Heart left ventricle (tissue), 16 donors: ENCODE results near the gene SLC23A3. TPM values are rescaled to one million over a fixed set of nuclear protein-coding genes. Genes with fewer than 3 reads are reported as not detected.

ENCODE experiments used
- ATAC-seq, 4 donors: fragments of 200-7000 bp; cut with Tn5 transposase; one replicate each; pipeline ENCODE4 v1.9.1; 2020 to 2022; ENCODE audit warnings: moderate library complexity in 4 of 4, mild to moderate bottlenecking in 3 of 4, moderate number of reproducible peaks in 1 of 4
- DNase-seq, 5 donors: peaks; one replicate each; pipeline ENCODE4 v3.0.0-alpha.2; 2020
- H3K27ac ChIP-seq, 12 donors: fragments of 200-600 bp; sonication (generic) in 4 of 12; one replicate each; pipeline versions ENCODE4 v1.5.0 to v1.8.0; 2016 to 2022; ENCODE audit warnings: mild to moderate bottlenecking in 2 of 12
- H3K27me3 ChIP-seq, 9 donors: fragments of 200-600 bp; sonication (generic) in 2 of 9; one replicate each; pipeline versions ENCODE4 v1.5.1 to v1.8.0; 2016 to 2022; ENCODE audit warnings: mild to moderate bottlenecking in 3 of 9
- H3K36me3 ChIP-seq, 9 donors: fragments of 200-600 bp; sonication (generic) in 2 of 9; one replicate each; pipeline versions ENCODE4 v1.5.0 to v1.8.0; 2018 to 2022; ENCODE audit warnings: mild to moderate bottlenecking in 2 of 9
- H3K4me1 ChIP-seq, 12 donors: fragments of 200-600 bp; sonication (generic) in 4 of 12; one replicate each; pipeline versions ENCODE4 v1.5.0 to v1.8.0; 2016 to 2022; ENCODE audit warnings: mild to moderate bottlenecking in 3 of 12
- H3K4me3 ChIP-seq, 12 donors: fragments of 200-600 bp; sonication (generic) in 4 of 12; one replicate each; pipeline versions ENCODE4 v1.5.0 to v1.8.0; 2017 to 2022; ENCODE audit warnings: mild to moderate bottlenecking in 9 of 12, moderate library complexity in 4 of 12
- H3K9me3 ChIP-seq, 12 donors: fragments of 200-600 bp; sonication (generic) in 4 of 12; one replicate each; pipeline versions ENCODE4 v1.5.0 to v1.8.0; 2016 to 2022; ENCODE audit warnings: mild to moderate bottlenecking in 1 of 12
- CTCF ChIP-seq, 12 donors: fragments of 200-600 bp; sonication (generic) in 4 of 12; IDR thresholded peaks; one replicate each; pipeline versions ENCODE4 v1.5.0 to v1.8.0; 2018 to 2022; ENCODE audit warnings: antibody characterized with exemption in 12 of 12, mild to moderate bottlenecking in 5 of 12
- POLR2A ChIP-seq, 2 donors: fragments of 450-650 bp; IDR thresholded peaks; one replicate each; pipeline ENCODE4 v1.6.1; 2017; ENCODE audit warnings: antibody characterized with exemption in 2 of 2, mild to moderate bottlenecking in 2 of 2, moderate library complexity in 2 of 2
- WGBS, 4 donors: extraction: QIAGEN DNeasy Blood & Tissue Kit in 2 of 4; methylation state at CpG; one replicate each; pipeline versions ENCODE4 v1.1.5 to v1.1.7; 2013 to 2018; 5-methylcytosine and 5-hydroxymethylcytosine counted together
- intact Hi-C, 10 donors: fragments of 100-400 bp; cut with DNase I; formaldehyde crosslinking; loops; one replicate each; pipeline versions ENCODE4 v1.11.1 to v1.14.2; 2022
- polyA plus RNA-seq, 2 donors: library from polyadenylated mRNA; stranded (reverse); fragments of 200-250 nt; gene quantifications; one replicate each; pipeline ENCODE4 v1.2.3, GENCODE V29; 2013
- total RNA-seq, 9 donors: library from RNA; depleted of rRNA in 2 of 9; stranded (reverse); fragments of >200 nt in 2 of 9; fragmentation: NEBNext Ultra II Directional in 3 of 9; extraction: Animal tissue kit (Norgen Biotek cat#: 25700) in 3 of 9; gene quantifications; one replicate each; pipeline versions ENCODE4 v1.1.0 to v1.2.4, GENCODE V29; 2016 to 2023
- donor health status: ischemic (EF 13 %, LVEDD 7.1; RV severe dilation, severe dysfunction).
- donor health status: healthy with polysubstance abuse.
- donor health status: DM: no; HTN: yes; CAD: no.
- donor health status: DM: no; HTN: no; CAD: no.
- donor health status: ischemic (EF 25% LVEDD 6.9; RV normal size, moderate dysfunction).
- donor health status: ischemic (EF 25% LVEDD 5.7; RV mildly dilated, moderate dysfunction).
- donor health status: healthy.
- donor health status: DM: yes; HTN: yes; CAD: no.
- donor health status: ischemic (EF 35%, LVEDD 5.7; RV mildly dilated, moderate dysfunction).
- donor health status: nonischemic (EF 11% LVEDD 7.7; RV severe dilation, severe dysfunction).
- donor health status: DM: yes; HTN: yes; CAD: no.
- donor health status: PGD.
- donor health status: ischemic (EF 29% LVEDD 5.4; RV normal size, mild dysfunction).
- donor health status: nonischemic (EF 23%, LVEDD 6.1; RV moderate dilation, normal function).

SLC23A3 gene
- total and polyA plus RNA-seq, 11 donors = 0.12 to 0.92 (median 0.44) TPM; not detected in 1

DNA sequence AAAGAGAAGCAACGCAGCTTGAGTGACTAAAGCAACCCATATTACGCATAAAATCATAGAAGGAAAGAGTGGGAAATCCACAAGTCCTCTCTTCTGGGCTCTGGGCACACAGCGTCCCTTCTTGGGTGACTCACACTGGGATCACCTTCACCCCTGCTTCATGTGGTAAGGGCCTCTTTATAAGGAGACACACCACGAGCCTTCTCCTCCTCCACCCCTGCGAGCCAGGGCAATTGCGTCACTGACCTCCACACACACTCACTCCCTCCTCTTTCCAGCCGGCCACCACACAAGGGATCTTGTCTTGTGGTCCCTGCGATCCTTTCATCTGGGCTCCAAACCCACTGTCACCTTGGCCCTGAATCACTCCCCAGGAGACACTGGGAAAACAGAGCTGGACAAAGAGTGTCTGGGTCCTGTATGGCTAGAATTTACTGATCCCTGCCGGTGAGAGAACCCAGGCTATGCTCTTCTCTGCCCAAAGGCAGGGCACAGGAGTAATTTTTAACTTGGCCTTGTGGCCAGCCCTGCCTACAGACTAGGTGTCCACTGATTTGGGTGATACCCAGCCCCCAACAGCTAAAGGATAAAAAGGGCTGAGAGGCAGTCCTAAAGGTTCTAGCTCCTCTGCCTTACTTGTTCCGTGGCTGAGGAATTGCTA, 44.5 kb downstream of the SLC23A3 start:
- ATAC-seq = peak in 3 of 4 donors; percentile 55 to 79 (median 58)
- intact Hi-C loops = loop anchor here in 1 of 10 donors (10.0 kb wide), 1 partner anchor 251 kb away; no protein-coding TSS in a partner anchor
- peak in 2 of 5 donors; percentile 41 to 49 for DNase-seq
- H3K27ac ChIP-seq = no peak overlapping the region
- no peaks in the 10 kb centered on the region for H3K27me3 ChIP-seq
- peaks cover 0 to 32% (median 15%) of the 10 kb centered on the region in 12 donors for H3K4me1 ChIP-seq
- H3K9me3 ChIP-seq = no peaks in the 10 kb centered on the region
- no peaks in the 10 kb centered on the region for H3K36me3 ChIP-seq
- TF ChIP-seq POLR2A (IDR thresholded peaks at IDR 0.05) (no peak), CTCF (IDR thresholded peaks at IDR 0.05) (no peak)
- H3K4me3 ChIP-seq = no peak overlapping the region
- 85 to 91% (median 88%) methylated on average over 10 of the region's 10 CpGs for WGBS, 4 donors

GRCh38 chr2:219124381-219125110, 45.3 kb downstream of the SLC23A3 start:
- H3K4me3 ChIP-seq = no peak overlapping the region
- H3K27ac ChIP-seq = no peak overlapping the region
- no peak for DNase-seq
- WGBS, 4 donors = 71 to 84% (median 76%) methylated on average over 4 of the region's 4 CpGs
- peaks cover 0 to 32% (median 15%) of the 10 kb centered on the region in 12 donors for H3K4me1 ChIP-seq
- H3K9me3 ChIP-seq = no peaks in the 10 kb centered on the region
- ATAC-seq = peak in 1 of 4 donors; percentile 34
- intact Hi-C loops = loop anchor here in 2 of 10 donors (5.0 to 10.0 kb wide), 2 partner anchors 52 to 250 kb away; no protein-coding TSS in a partner anchor
- H3K27me3 ChIP-seq = no peaks in the 10 kb centered on the region
- H3K36me3 ChIP-seq = no peaks in the 10 kb centered on the region
- no peak for TF ChIP-seq CTCF (IDR thresholded peaks at IDR 0.05)
- no peak for TF ChIP-seq POLR2A (IDR thresholded peaks at IDR 0.05)

DNA sequence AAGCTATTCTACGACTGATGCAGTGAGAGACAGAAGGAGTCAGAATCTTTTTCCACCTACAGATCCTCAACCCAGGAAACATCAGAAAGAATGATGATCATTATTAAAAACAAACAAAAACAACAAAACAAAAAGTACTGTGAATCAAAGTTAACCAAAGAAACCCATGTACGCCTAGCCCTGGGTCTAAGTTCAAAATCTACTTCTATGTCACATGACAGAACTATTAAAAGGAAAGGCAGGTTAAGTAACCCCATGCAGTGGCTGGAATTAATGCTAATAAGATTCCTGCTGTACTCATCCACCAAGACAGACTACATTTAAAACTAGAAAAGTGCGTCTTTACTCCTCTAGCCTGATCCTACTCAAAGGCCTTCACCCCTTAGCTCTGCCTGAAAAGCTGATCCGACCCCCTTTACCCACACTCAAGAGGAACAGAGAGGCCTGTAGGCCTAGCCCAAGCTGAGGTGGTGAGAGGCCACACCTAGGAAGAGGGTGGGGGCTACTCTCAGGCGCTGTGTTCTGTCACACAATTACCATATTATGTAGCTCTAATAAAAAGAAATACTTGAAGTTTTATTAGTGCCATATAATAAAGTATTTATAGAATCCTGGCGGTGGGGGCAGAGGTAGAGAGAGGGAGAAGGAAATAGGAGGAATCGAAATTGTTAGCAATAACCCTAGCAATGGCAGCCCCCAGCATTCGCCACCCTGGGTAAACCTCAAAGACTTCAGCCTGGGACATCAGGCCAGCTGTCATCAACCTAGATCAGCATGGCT, 46.3 kb downstream of the SLC23A3 start:
- Histone ChIP-seq H3K4me3 (no peak overlapping the region), H3K4me1 (peaks cover 0 to 39% (median 18%) of the 10 kb centered on the region in 12 donors), H3K27me3 (no peaks in the 10 kb centered on the region), H3K27ac (no peak overlapping the region), H3K36me3 (no peaks in the 10 kb centered on the region), H3K9me3 (no peaks in the 10 kb centered on the region)
- no peak for ATAC-seq
- no peak for TF ChIP-seq POLR2A (IDR thresholded peaks at IDR 0.05)
- intact Hi-C loops = loop anchor here in 2 of 10 donors (5.0 to 10.0 kb wide), 2 partner anchors 51 to 249 kb away; no protein-coding TSS in a partner anchor
- WGBS, 4 donors = 87 to 93% (median 92%) methylated on average over 8 of the region's 8 CpGs
- no peak for DNase-seq

DNA sequence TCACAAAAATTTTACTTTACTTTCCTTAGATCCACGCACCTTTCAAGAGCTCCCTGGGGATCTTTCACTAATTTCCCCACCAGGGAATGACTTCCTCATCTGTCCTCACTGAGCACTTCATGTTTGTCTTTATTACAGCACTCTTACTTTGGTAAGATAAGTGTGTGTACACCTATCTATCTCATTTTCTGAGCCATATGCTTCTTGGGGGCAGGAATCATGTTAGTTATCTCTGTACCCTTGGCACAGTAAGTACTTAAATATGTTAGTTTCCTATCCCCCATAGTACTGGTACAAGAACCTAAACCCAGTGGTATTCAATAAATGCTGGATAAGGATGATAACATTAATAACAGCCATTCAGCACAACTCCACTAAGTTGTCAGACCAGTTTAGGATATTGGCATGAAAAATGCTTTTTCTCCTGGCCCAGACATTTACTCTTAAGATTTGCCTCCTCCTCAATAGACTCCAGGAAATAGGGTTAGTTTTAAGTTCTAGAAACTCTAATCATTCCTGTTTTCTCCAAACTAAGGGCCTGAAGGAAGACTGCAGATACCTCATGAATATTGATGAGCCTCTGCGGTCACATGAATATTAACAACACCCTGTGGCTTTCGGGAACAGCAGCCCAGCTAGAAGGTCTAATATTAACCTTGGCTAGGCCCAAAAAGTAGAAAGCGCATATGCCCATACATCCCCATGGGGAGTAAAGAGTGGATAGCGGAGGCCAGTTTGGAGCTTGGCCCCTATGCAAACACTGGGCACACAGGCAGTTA, 47.4 kb downstream of the SLC23A3 start:
- Histone ChIP-seq H3K4me3 (no peak overlapping the region), H3K27ac (no peak overlapping the region), H3K4me1 (peaks cover 0 to 41% (median 20%) of the 10 kb centered on the region in 12 donors), H3K9me3 (no peaks in the 10 kb centered on the region), H3K36me3 (no peaks in the 10 kb centered on the region), H3K27me3 (no peaks in the 10 kb centered on the region)
- no peak for DNase-seq
- ATAC-seq = no peak
- 85 to 92% (median 89%) methylated on average over 5 of the region's 5 CpGs for WGBS, 4 donors
- intact Hi-C loops = loop anchor here in 2 of 10 donors (5.0 to 10.0 kb wide), 2 partner anchors 50 to 248 kb away; no protein-coding TSS in a partner anchor
- TF ChIP-seq POLR2A (IDR thresholded peaks at IDR 0.05) (no peak), CTCF (IDR thresholded peaks at IDR 0.05) (no peak)
